Breast epithelium (tissue), 3 donors: Measurements from ENCODE around the gene CHN2.

Experiments used
- POLR2A ChIP-seq: fragments of 450-650 bp; IDR thresholded peaks from one replicate; pipeline ENCODE4 v1.6.1; 2016; ENCODE audit warnings: antibody characterized with exemption, mild to moderate bottlenecking, moderate library complexity
- TF ChIP-seq, protein P1 (sequence below), 3 donors: fragments of 450-650 bp; IDR thresholded peaks; one replicate each; pipeline ENCODE4 v1.5.1; 2016 to 2017; ENCODE audit warnings: antibody characterized with exemption in 3 of 3, mild to moderate bottlenecking in 3 of 3, moderate library complexity in 3 of 3

DNA sequence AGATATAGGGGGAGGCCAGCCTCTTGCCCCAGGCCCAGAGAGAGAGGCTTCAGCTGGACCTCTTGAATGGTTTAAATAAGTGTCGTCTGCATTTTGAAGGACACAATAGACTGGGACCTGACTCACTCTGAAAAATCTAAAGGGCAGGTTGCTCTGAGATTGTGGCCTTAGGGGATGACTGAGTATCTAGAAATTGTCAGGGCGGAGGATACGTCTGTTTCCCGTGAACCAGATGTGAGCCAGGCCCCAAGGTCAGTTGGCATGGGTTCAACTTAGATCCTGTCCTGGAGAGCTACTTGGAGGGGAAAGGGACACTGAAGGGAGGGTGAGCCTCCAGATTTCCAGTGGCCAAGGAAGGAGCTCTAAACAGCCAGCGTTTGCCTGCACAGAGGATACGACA is 110.2 kb downstream of the CHN2 start:
- TF ChIP-seq, protein P1, sequence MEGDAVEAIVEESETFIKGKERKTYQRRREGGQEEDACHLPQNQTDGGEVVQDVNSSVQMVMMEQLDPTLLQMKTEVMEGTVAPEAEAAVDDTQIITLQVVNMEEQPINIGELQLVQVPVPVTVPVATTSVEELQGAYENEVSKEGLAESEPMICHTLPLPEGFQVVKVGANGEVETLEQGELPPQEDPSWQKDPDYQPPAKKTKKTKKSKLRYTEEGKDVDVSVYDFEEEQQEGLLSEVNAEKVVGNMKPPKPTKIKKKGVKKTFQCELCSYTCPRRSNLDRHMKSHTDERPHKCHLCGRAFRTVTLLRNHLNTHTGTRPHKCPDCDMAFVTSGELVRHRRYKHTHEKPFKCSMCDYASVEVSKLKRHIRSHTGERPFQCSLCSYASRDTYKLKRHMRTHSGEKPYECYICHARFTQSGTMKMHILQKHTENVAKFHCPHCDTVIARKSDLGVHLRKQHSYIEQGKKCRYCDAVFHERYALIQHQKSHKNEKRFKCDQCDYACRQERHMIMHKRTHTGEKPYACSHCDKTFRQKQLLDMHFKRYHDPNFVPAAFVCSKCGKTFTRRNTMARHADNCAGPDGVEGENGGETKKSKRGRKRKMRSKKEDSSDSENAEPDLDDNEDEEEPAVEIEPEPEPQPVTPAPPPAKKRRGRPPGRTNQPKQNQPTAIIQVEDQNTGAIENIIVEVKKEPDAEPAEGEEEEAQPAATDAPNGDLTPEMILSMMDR (IDR thresholded peaks at IDR 0.05), result no peak
- no peak for TF ChIP-seq POLR2A
